K562 (cell line): Measurements from ENCODE around the gene NBPF20. TPM values are rescaled to one million over a fixed set of nuclear protein-coding genes. Genes with fewer than 3 reads are reported as not detected.

ENCODE experiments used
- ARHGAP35 ChIP-seq: fragments of 450-650 bp; IDR thresholded peaks from 2 replicates; pipeline ENCODE4 v1.6.1; 2018; ENCODE audit not compliant: partially characterized antibody
- DDX20 ChIP-seq: fragments of 450-650 bp; IDR thresholded peaks from 2 replicates; pipeline ENCODE4 v1.6.1; 2016; ENCODE audit warnings: missing genetic modification characterization, low read depth, mild to moderate bottlenecking, missing compliant biosample characterization, moderate library complexity
- HEY1 ChIP-seq: fragments of 250-450 bp; sonication (Bioruptor Pico); IDR thresholded peaks from 2 replicates; pipeline ENCODE4 v1.5.0; 2020; ENCODE audit warnings: mild to moderate bottlenecking, moderate library complexity, borderline replicate concordance
- MEF2D ChIP-seq: conservative IDR thresholded peaks from 2 replicates; pipeline ENCODE4 v1.6.1; 2016; ENCODE audit warnings: low read depth, missing genetic modification characterization, missing compliant biosample characterization
- NONO ChIP-seq, 2 experiments: fragments of 200-400 bp in 1 of 2; fragments of 450-650 bp in 1 of 2; formaldehyde crosslinking in 1 of 2; IDR thresholded peaks; 2 replicates each; pipeline ENCODE4 v1.6.1; 2017; ENCODE audit warnings: low read depth in 2 of 2, mild to moderate bottlenecking in 2 of 2, moderate library complexity in 2 of 2, low read length in 1 of 2
- SIX5 ChIP-seq, 2 experiments: IDR thresholded peaks; 2 replicates each; pipeline ENCODE4 v1.6.1; 2011; ENCODE audit warnings: low read length in 2 of 2, borderline replicate concordance in 1 of 2, low read depth in 1 of 2, mild to moderate bottlenecking in 1 of 2, moderate library complexity in 1 of 2; ENCODE audit not compliant: insufficient read depth in 1 of 2
- SMAD4 ChIP-seq: fragments of 250-450 bp; sonication (Bioruptor Pico); conservative IDR thresholded peaks from 2 replicates; pipeline ENCODE4 v1.8.0; 2021; ENCODE audit warnings: inconsistent platforms, mild to moderate bottlenecking, moderate library complexity
- TFE3 ChIP-seq: fragments of 450-650 bp; formaldehyde crosslinking; IDR thresholded peaks from 2 replicates; pipeline ENCODE4 v1.4.0; 2020; ENCODE audit warnings: mild to moderate bottlenecking, mixed read lengths
- THRB ChIP-seq: fragments of 450-650 bp; formaldehyde crosslinking; conservative IDR thresholded peaks from 2 replicates; pipeline ENCODE4 v1.4.0; 2022; ENCODE audit warnings: mild to moderate bottlenecking, missing genetic modification characterization
- YY1 ChIP-seq, 3 experiments: IDR thresholded peaks; 2 replicates each; pipeline ENCODE4 v1.6.1; 2011; ENCODE audit warnings: low read length in 2 of 3, mild to moderate bottlenecking in 2 of 3, moderate library complexity in 2 of 3, borderline replicate concordance in 1 of 3, control low read depth in 1 of 3, low read depth in 1 of 3; ENCODE audit not compliant: insufficient read depth in 3 of 3, insufficient replicate concordance in 2 of 3, control insufficient read depth in 1 of 3, insufficient read length in 1 of 3; ENCODE audit errors: extremely low read depth in 1 of 3
- ZNF583 ChIP-seq: fragments of 250-450 bp; sonication (Bioruptor Pico); IDR thresholded peaks from 2 replicates; pipeline ENCODE4 v1.4.0; 2020
- ZNF589 ChIP-seq: fragments of 200-800 bp; sonication (Bioruptor generic); IDR thresholded peaks from 2 replicates; pipeline ENCODE4 v1.6.1; 2016; ENCODE audit warnings: low read depth, missing genetic modification characterization, missing compliant biosample characterization
- polyA plus RNA-seq, 8 experiments: library from polyadenylated mRNA; depleted of rRNA in 4 of 8; stranded (reverse) in 5 of 8; unstranded in 3 of 8; fragments of >200 nt; fragmentation: Nextera tagmentation in 2 of 8; fragmentation: Illumina TruSeq in 1 of 8; extraction: Ambion mirVana in 2 of 8; extraction: Trizol in 1 of 8; gene quantifications; 2 replicates each; pipeline versions ENCODE4 v1.2.1 to v1.2.3, GENCODE V29; 2011 to 2014; ENCODE audit warnings: inconsistent platforms in 1 of 8, missing spikeins in 1 of 8
- total RNA-seq, 7 experiments: library from RNA; depleted of rRNA in 6 of 7; stranded (reverse); fragments of >200 nt in 6 of 7; fragmentation: Illumina TruSeq in 2 of 7; extraction: Trizol in 2 of 7; gene quantifications; 2 replicates each; pipeline versions ENCODE4 v1.2.1 to v1.2.3, GENCODE V29; 2011 to 2021; ENCODE audit warnings: low replicate concordance in 1 of 7
- TF ChIP-seq, protein P1 (sequence below), 2 experiments: fragments of 450-650 bp in 1 of 2; sonication (generic) in 1 of 2; formaldehyde crosslinking; conservative IDR thresholded peaks; 2 replicates each; pipeline versions ENCODE4 v1.4.0 to v1.8.1; 2020 to 2022; ENCODE audit warnings: mild to moderate bottlenecking in 1 of 2, missing genetic modification reagents in 1 of 2
- TF ChIP-seq, protein P2 (sequence below): fragments of 250-450 bp; sonication (Bioruptor Pico); IDR thresholded peaks from 2 replicates; pipeline ENCODE4 v1.4.0; 2020

Gene NBPF20
- total and polyA plus RNA-seq, 9 of the 15 experiments (the other 6 are each of a cell fraction or from before 2014, with no cell fraction given) = 0.38 to 2.7 (median 1.00) TPM

DNA sequence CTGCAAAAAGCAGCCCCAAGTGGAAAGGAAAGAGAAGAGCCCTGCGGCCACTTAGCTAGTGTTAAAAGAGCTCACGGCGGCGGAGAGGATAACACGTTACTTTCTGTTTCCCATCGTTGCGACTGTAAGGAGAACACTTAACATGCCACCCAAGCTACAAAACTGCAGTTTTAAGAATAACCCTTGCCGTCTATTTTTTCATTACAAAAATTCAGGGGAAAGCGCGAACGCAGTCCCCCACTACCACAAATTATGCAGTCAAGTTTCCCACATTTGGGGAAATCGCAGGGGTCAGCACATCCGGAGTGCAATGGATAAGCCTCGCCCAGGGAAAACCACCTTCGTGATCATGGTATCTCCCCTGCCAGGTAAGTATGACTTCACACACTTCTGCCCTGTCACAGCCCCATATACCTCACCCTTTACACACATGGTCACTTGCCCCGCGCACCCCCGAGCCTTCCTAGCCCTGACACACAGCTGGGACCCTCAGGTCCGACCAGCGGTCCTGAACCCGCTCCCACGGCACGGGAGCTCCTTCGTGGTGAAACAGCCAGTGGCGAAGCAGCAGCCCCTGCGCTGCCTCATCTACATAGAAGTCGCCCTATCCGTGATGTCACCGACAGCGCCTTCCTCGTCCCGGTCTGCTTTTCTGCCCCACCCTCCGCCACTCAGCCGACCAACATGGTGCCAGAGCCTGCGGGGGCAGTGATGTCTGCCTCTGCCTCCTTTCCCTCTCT is 40.2 kb upstream of the NBPF20 start (continued):
- TF ChIP-seq NONO (IDR thresholded peaks at IDR 0.05; ENCODE audit: low read depth in 2 of 2, low read length in 1 of 2) (peak; percentile 91 to 95), SMAD4 (peak; percentile 77), ZNF583 (CRISPR knock-in tag) (peak; percentile 50; the same call in 1 of the 2 replicates), YY1 (IDR thresholded peaks at IDR 0.05; ENCODE audit: borderline replicate concordance in 1 of 3, control insufficient read depth in 1 of 3, extremely low read depth in 1 of 3, insufficient read depth in 3 of 3, insufficient read length in 1 of 3, insufficient replicate concordance in 2 of 3, low read depth in 1 of 3, low read length in 2 of 3) (peak in 2 of 3 experiments; percentile 46 to 85), ARHGAP35 (peak; percentile 99), THRB (peak; percentile 99), DDX20 (peak; percentile 32; the same call in 1 of the 2 replicates), ZNF589 (CRISPR knock-in tag) (0 out of 2 replicates have a peak, but pooled peaks have one; percentile 52), HEY1 (CRISPR knock-in tag) (peak; percentile 82), TFE3 (CRISPR knock-in tag) (peak; percentile 27), SIX5 (IDR thresholded peaks at IDR 0.05; ENCODE audit: borderline replicate concordance in 1 of 2, insufficient read depth in 1 of 2, low read depth in 1 of 2, low read length in 2 of 2) (peak in 1 of 2 experiments; percentile 10; a peak in 1 of 4 replicates), MEF2D (tag) (peak; percentile 63; the same call in 1 of the 2 replicates)
- TF ChIP-seq, protein P1, sequence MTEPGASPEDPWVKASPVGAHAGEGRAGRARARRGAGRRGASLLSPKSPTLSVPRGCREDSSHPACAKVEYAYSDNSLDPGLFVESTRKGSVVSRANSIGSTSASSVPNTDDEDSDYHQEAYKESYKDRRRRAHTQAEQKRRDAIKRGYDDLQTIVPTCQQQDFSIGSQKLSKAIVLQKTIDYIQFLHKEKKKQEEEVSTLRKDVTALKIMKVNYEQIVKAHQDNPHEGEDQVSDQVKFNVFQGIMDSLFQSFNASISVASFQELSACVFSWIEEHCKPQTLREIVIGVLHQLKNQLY (CRISPR knock-in tag; conservative IDR thresholded peaks at IDR 0.05) = peak; percentile 44 to 96; a peak in 2 of 4 replicates
- TF ChIP-seq, protein P2, sequence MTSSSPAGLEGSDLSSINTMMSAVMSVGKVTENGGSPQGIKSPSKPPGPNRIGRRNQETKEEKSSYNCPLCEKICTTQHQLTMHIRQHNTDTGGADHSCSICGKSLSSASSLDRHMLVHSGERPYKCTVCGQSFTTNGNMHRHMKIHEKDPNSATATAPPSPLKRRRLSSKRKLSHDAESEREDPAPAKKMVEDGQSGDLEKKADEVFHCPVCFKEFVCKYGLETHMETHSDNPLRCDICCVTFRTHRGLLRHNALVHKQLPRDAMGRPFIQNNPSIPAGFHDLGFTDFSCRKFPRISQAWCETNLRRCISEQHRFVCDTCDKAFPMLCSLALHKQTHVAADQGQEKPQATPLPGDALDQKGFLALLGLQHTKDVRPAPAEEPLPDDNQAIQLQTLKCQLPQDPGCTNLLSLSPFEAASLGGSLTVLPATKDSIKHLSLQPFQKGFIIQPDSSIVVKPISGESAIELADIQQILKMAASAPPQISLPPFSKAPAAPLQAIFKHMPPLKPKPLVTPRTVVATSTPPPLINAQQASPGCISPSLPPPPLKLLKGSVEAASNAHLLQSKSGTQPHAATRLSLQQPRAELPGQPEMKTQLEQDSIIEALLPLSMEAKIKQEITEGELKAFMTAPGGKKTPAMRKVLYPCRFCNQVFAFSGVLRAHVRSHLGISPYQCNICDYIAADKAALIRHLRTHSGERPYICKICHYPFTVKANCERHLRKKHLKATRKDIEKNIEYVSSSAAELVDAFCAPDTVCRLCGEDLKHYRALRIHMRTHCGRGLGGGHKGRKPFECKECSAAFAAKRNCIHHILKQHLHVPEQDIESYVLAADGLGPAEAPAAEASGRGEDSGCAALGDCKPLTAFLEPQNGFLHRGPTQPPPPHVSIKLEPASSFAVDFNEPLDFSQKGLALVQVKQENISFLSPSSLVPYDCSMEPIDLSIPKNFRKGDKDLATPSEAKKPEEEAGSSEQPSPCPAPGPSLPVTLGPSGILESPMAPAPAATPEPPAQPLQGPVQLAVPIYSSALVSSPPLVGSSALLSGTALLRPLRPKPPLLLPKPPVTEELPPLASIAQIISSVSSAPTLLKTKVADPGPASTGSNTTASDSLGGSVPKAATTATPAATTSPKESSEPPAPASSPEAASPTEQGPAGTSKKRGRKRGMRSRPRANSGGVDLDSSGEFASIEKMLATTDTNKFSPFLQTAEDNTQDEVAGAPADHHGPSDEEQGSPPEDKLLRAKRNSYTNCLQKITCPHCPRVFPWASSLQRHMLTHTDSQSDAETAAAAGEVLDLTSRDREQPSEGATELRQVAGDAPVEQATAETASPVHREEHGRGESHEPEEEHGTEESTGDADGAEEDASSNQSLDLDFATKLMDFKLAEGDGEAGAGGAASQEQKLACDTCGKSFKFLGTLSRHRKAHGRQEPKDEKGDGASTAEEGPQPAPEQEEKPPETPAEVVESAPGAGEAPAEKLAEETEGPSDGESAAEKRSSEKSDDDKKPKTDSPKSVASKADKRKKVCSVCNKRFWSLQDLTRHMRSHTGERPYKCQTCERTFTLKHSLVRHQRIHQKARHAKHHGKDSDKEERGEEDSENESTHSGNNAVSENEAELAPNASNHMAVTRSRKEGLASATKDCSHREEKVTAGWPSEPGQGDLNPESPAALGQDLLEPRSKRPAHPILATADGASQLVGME = peak; percentile 72; the same call in 1 of the 2 replicates
